HepG2 (cell line): ENCODE measurements around the gene FCAMR. TPM values are rescaled to one million over a fixed set of nuclear protein-coding genes. Genes with fewer than 3 reads are reported as not detected.

Source experiments
- BCL3 ChIP-seq: sonication (generic); formaldehyde crosslinking; IDR thresholded peaks from 2 replicates; pipeline ENCODE4 v1.5.1; 2020; ENCODE audit warnings: mild to moderate bottlenecking, missing genetic modification reagents, moderate library complexity
- NFAT5 ChIP-seq: sonication (generic); formaldehyde crosslinking; IDR thresholded peaks from 2 replicates; pipeline ENCODE4 v1.4.0; 2020; ENCODE audit warnings: missing genetic modification reagents
- NR2F1 ChIP-seq, 2 experiments: fragments of 450-650 bp in 1 of 2; formaldehyde crosslinking in 1 of 2; IDR thresholded peaks; 2 replicates each; pipeline versions ENCODE4 v1.5.0 to v1.6.1; 2016 to 2020; ENCODE audit warnings: mild to moderate bottlenecking in 1 of 2, missing compliant biosample characterization in 1 of 2, missing genetic modification reagents in 1 of 2, moderate library complexity in 1 of 2
- NR2F6 ChIP-seq, 2 experiments: IDR thresholded peaks; 2 replicates each; pipeline ENCODE4 v1.6.1; 2016; ENCODE audit warnings: antibody characterized with exemption in 1 of 2, mild to moderate bottlenecking in 1 of 2
- SKI ChIP-seq: fragments of 450-650 bp; IDR thresholded peaks from one replicate; pipeline ENCODE4 v1.6.1; 2018; ENCODE audit warnings: mild to moderate bottlenecking; ENCODE audit not compliant: partially characterized antibody
- SOX5 ChIP-seq: IDR thresholded peaks from 2 replicates; pipeline ENCODE4 v1.6.1; 2016; ENCODE audit warnings: borderline replicate concordance
- SUZ12 ChIP-seq: fragments of 150-350 bp; IDR thresholded peaks from 2 replicates; pipeline ENCODE4 v1.6.1; 2014; ENCODE audit warnings: low read depth, low read length
- ZFAT ChIP-seq: sonication (generic); formaldehyde crosslinking; conservative IDR thresholded peaks from 2 replicates; pipeline ENCODE4 v1.8.1; 2023; ENCODE audit warnings: missing genetic modification reagents, inconsistent platforms
- ZNF747 ChIP-seq: sonication (generic); formaldehyde crosslinking; IDR thresholded peaks from 2 replicates; pipeline ENCODE4 v1.8.1; 2023; ENCODE audit warnings: missing genetic modification reagents, mild to moderate bottlenecking, borderline replicate concordance
- polyA plus RNA-seq, 8 experiments: library from polyadenylated mRNA; depleted of rRNA in 3 of 8; stranded (reverse) in 7 of 8; unstranded in 1 of 8; fragments of >200 nt; fragmentation: Illumina TruSeq in 4 of 8; extraction: Trizol in 4 of 8; gene quantifications; 2 replicates each; pipeline versions ENCODE4 v1.2.1 to v1.2.3, GENCODE V29; 2011 to 2016; ENCODE audit warnings: low read depth in 4 of 8, missing spikeins in 1 of 8, mixed read lengths in 1 of 8; ENCODE audit not compliant: insufficient read depth in 1 of 8
- total RNA-seq, 5 experiments: library from RNA; depleted of rRNA; stranded (reverse); fragments of >200 nt; fragmentation: Illumina TruSeq; extraction: Trizol; gene quantifications; 2 replicates each; pipeline ENCODE4 v1.2.3, GENCODE V29; 2016; ENCODE audit warnings: low read depth in 1 of 5
- TF ChIP-seq, protein P1 (sequence below): sonication (generic); formaldehyde crosslinking; conservative IDR thresholded peaks from 2 replicates; pipeline ENCODE4 v1.8.1; 2023; ENCODE audit warnings: missing genetic modification reagents
- TF ChIP-seq, protein P2 (sequence below): sonication (generic); formaldehyde crosslinking; IDR thresholded peaks from 2 replicates; pipeline ENCODE4 v1.9.0; 2021; ENCODE audit warnings: missing genetic modification reagents, borderline replicate concordance

The FCAMR gene
- total and polyA plus RNA-seq, 2 of the 13 experiments (the other 11 are each of a cell fraction or from before 2014, with no cell fraction given) = not detected

- TF ChIP-seq NFAT5 (CRISPR knock-in tag) (no peak), NR2F1 (CRISPR knock-in tag; IDR thresholded peaks at IDR 0.05) (0 out of 4 replicates have a peak, but pooled peaks of 1 of the 2 experiments have one; percentile 19), ZNF747 (CRISPR knock-in tag) (no peak), SOX5 (CRISPR knock-in tag) (no peak; the same call in 1 of the 2 replicates), SUZ12 (no peak), NR2F6 (IDR thresholded peaks at IDR 0.05) (peak; percentile 43; the same call in 1 of the 2 replicates), NR2F6 (CRISPR knock-in tag; IDR thresholded peaks at IDR 0.05) (0 out of 2 replicates have a peak, but pooled peaks have one; percentile 41), BCL3 (no peak), SKI (no peak), ZFAT (CRISPR knock-in tag) (no peak)
- TF ChIP-seq, protein P1, sequence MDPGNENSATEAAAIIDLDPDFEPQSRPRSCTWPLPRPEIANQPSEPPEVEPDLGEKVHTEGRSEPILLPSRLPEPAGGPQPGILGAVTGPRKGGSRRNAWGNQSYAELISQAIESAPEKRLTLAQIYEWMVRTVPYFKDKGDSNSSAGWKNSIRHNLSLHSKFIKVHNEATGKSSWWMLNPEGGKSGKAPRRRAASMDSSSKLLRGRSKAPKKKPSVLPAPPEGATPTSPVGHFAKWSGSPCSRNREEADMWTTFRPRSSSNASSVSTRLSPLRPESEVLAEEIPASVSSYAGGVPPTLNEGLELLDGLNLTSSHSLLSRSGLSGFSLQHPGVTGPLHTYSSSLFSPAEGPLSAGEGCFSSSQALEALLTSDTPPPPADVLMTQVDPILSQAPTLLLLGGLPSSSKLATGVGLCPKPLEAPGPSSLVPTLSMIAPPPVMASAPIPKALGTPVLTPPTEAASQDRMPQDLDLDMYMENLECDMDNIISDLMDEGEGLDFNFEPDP (CRISPR knock-in tag) = no peak
- TF ChIP-seq, protein P2, sequence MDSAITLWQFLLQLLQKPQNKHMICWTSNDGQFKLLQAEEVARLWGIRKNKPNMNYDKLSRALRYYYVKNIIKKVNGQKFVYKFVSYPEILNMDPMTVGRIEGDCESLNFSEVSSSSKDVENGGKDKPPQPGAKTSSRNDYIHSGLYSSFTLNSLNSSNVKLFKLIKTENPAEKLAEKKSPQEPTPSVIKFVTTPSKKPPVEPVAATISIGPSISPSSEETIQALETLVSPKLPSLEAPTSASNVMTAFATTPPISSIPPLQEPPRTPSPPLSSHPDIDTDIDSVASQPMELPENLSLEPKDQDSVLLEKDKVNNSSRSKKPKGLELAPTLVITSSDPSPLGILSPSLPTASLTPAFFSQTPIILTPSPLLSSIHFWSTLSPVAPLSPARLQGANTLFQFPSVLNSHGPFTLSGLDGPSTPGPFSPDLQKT (CRISPR knock-in tag) = no peak
Measured at GRCh38 chr1:206955476-206956451, 14.5 kb downstream of the FCAMR start (continued).
